NCI-H2107 treated with DMSO at 0.1 percent for 48 hours (cell line): Measurements from ENCODE around the gene CMBL.
"Not testable (repeated sequence)": the region's sequence is repeated elsewhere in the genome, so short reads cannot be mapped to it uniquely, and the experiment has no call there.

Experiments used
- DNase-seq: peaks from one replicate; lab custom pipeline; 2025; ENCODE audit not compliant: unreplicated experiment; lab: John Stamatoyannopoulos, UW

The CMBL gene

GRCh38 chr5:10310835-10311570, 3.3 kb upstream of the CMBL start:
- DNase-seq, result not testable (repeated sequence)

GRCh38 chr5:10310066-10310779, 2.5 kb upstream of the CMBL start:
- DNase-seq, result no peak

- no peak for DNase-seq
Measured at GRCh38 chr5:10308844-10309243, 1.1 kb upstream of the CMBL start.

- peak; percentile 53 for DNase-seq
Measured at GRCh38 chr5:10306806-10307205, 896 bp downstream of the CMBL start.

GRCh38 chr5:10306114-10306513, 1.6 kb downstream of the CMBL start:
- DNase-seq, result no peak

- DNase-seq, result no peak
Measured at GRCh38 chr5:10304932-10305331, 2.8 kb downstream of the CMBL start.

GRCh38 chr5:10303699-10304170, 4.0 kb downstream of the CMBL start:
- DNase-seq, result no peak

- DNase-seq, result no peak
Measured at GRCh38 chr5:10303201-10303600, 4.5 kb downstream of the CMBL start.

- DNase-seq, result no peak
Measured at GRCh38 chr5:10301842-10302610, 5.7 kb downstream of the CMBL start.

GRCh38 chr5:10301266-10301665, 6.4 kb downstream of the CMBL start:
- peak; percentile 76 for DNase-seq

- no peak for DNase-seq
Measured at GRCh38 chr5:10300246-10300645, 7.5 kb downstream of the CMBL start.

- DNase-seq, result no peak
Measured at GRCh38 chr5:10297646-10298204, 10.0 kb downstream of the CMBL start.

GRCh38 chr5:10295619-10296326, 11.9 kb downstream of the CMBL start:
- no peak for DNase-seq

GRCh38 chr5:10293907-10294662, 13.6 kb downstream of the CMBL start:
- no peak for DNase-seq

- no peak for DNase-seq
Measured at GRCh38 chr5:10291692-10292339, 15.9 kb downstream of the CMBL start.

- no peak for DNase-seq
Measured at GRCh38 chr5:10290438-10290837, 17.3 kb downstream of the CMBL start.

- DNase-seq, result no peak
Measured at GRCh38 chr5:10289991-10290390, 17.7 kb downstream of the CMBL start.

GRCh38 chr5:10289353-10289752, 18.3 kb downstream of the CMBL start:
- DNase-seq, result peak; percentile 74

- peak; percentile 99 for DNase-seq
Measured at GRCh38 chr5:10288592-10289219, 19.0 kb downstream of the CMBL start.
